HepG2 (cell line): Measurements from ENCODE around the gene COPS8. TPM values are rescaled to one million over a fixed set of nuclear protein-coding genes. Genes with fewer than 3 reads are reported as not detected.

Source experiments
- CBFB ChIP-seq: sonication (generic); formaldehyde crosslinking; IDR thresholded peaks from 2 replicates; pipeline ENCODE4 v1.4.0; 2020; ENCODE audit warnings: missing genetic modification reagents
- NR2F2 ChIP-seq: IDR thresholded peaks from 2 replicates; pipeline ENCODE4 v1.6.1; 2012; ENCODE audit warnings: low read depth, inconsistent platforms, borderline replicate concordance
- ZBTB26 ChIP-seq: IDR thresholded peaks from 2 replicates; pipeline ENCODE4 v1.6.1; 2016; ENCODE audit warnings: missing compliant biosample characterization, missing genetic modification reagents, borderline replicate concordance
- ZNF331 ChIP-seq: sonication (generic); formaldehyde crosslinking; IDR thresholded peaks from 2 replicates; pipeline ENCODE4 v1.4.0; 2020; ENCODE audit warnings: missing genetic modification reagents
- ZNF407 ChIP-seq: sonication (generic); formaldehyde crosslinking; IDR thresholded peaks from one replicate; pipeline ENCODE4 v1.5.1; 2020; ENCODE audit warnings: mild to moderate bottlenecking, missing genetic modification reagents; ENCODE audit errors: not compliant biosample characterization
- ZNF549 ChIP-seq: sonication (generic); formaldehyde crosslinking; IDR thresholded peaks from 2 replicates; pipeline ENCODE4 v1.5.0; 2020; ENCODE audit warnings: missing genetic modification reagents
- ZNF652 ChIP-seq: IDR thresholded peaks from 2 replicates; pipeline ENCODE4 v1.6.1; 2016; ENCODE audit warnings: low read depth, borderline replicate concordance
- ZNF670 ChIP-seq: sonication (generic); formaldehyde crosslinking; IDR thresholded peaks from 2 replicates; pipeline ENCODE4 v1.8.0; 2022; ENCODE audit warnings: mild to moderate bottlenecking, missing genetic modification reagents, borderline replicate concordance
- ZNF761 ChIP-seq: sonication (generic); formaldehyde crosslinking; conservative IDR thresholded peaks from 2 replicates; pipeline ENCODE4 v1.4.0; 2020; ENCODE audit warnings: mild to moderate bottlenecking, missing genetic modification reagents
- polyA plus RNA-seq, 8 experiments: library from polyadenylated mRNA; depleted of rRNA in 3 of 8; stranded (reverse) in 7 of 8; unstranded in 1 of 8; fragments of >200 nt; fragmentation: Illumina TruSeq in 4 of 8; extraction: Trizol in 4 of 8; gene quantifications; 2 replicates each; pipeline versions ENCODE4 v1.2.1 to v1.2.3, GENCODE V29; 2011 to 2016; ENCODE audit warnings: low read depth in 4 of 8, missing spikeins in 1 of 8, mixed read lengths in 1 of 8; ENCODE audit not compliant: insufficient read depth in 1 of 8
- total RNA-seq, 5 experiments: library from RNA; depleted of rRNA; stranded (reverse); fragments of >200 nt; fragmentation: Illumina TruSeq; extraction: Trizol; gene quantifications; 2 replicates each; pipeline ENCODE4 v1.2.3, GENCODE V29; 2016; ENCODE audit warnings: low read depth in 1 of 5
- TF ChIP-seq, protein P1 (sequence below): sonication (generic); formaldehyde crosslinking; IDR thresholded peaks from 2 replicates; pipeline ENCODE4 v1.5.0; 2020; ENCODE audit warnings: mild to moderate bottlenecking, missing genetic modification reagents
- TF ChIP-seq, protein P2 (sequence below): sonication (generic); formaldehyde crosslinking; IDR thresholded peaks from 2 replicates; pipeline ENCODE4 v1.5.0; 2020; ENCODE audit warnings: missing genetic modification reagents, mild to moderate bottlenecking, borderline replicate concordance
- TF ChIP-seq, protein P3 (sequence below): IDR thresholded peaks from 2 replicates; pipeline ENCODE4 v1.6.1; 2016; ENCODE audit warnings: mild to moderate bottlenecking

COPS8 gene
- total and polyA plus RNA-seq, 2 of the 13 experiments (the other 11 are each of a cell fraction or from before 2014, with no cell fraction given): 86.3 to 96.6 TPM

GRCh38 chr2:237075749-237076599 lies 9.7 kb upstream of the COPS8 start (continued):
- TF ChIP-seq, protein P1, sequence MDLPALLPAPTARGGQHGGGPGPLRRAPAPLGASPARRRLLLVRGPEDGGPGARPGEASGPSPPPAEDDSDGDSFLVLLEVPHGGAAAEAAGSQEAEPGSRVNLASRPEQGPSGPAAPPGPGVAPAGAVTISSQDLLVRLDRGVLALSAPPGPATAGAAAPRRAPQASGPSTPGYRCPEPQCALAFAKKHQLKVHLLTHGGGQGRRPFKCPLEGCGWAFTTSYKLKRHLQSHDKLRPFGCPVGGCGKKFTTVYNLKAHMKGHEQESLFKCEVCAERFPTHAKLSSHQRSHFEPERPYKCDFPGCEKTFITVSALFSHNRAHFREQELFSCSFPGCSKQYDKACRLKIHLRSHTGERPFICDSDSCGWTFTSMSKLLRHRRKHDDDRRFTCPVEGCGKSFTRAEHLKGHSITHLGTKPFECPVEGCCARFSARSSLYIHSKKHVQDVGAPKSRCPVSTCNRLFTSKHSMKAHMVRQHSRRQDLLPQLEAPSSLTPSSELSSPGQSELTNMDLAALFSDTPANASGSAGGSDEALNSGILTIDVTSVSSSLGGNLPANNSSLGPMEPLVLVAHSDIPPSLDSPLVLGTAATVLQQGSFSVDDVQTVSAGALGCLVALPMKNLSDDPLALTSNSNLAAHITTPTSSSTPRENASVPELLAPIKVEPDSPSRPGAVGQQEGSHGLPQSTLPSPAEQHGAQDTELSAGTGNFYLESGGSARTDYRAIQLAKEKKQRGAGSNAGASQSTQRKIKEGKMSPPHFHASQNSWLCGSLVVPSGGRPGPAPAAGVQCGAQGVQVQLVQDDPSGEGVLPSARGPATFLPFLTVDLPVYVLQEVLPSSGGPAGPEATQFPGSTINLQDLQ: peak; percentile 88; the same call in 1 of the 2 replicates
- TF ChIP-seq CBFB (CRISPR knock-in tag) (peak; percentile 99), ZNF761 (peak; percentile 85), ZNF549 (CRISPR knock-in tag) (no peak), ZNF407 (CRISPR knock-in tag) (peak; percentile 79), ZNF331 (CRISPR knock-in tag) (peak; percentile 91), ZNF670 (CRISPR knock-in tag) (0 out of 2 replicates have a peak, but pooled peaks have one; percentile 78), NR2F2 (peak; percentile 96), ZBTB26 (CRISPR knock-in tag) (0 out of 2 replicates have a peak, but pooled peaks have one; percentile 64), ZNF652 (CRISPR knock-in tag) (no peak)
- TF ChIP-seq, protein P2, sequence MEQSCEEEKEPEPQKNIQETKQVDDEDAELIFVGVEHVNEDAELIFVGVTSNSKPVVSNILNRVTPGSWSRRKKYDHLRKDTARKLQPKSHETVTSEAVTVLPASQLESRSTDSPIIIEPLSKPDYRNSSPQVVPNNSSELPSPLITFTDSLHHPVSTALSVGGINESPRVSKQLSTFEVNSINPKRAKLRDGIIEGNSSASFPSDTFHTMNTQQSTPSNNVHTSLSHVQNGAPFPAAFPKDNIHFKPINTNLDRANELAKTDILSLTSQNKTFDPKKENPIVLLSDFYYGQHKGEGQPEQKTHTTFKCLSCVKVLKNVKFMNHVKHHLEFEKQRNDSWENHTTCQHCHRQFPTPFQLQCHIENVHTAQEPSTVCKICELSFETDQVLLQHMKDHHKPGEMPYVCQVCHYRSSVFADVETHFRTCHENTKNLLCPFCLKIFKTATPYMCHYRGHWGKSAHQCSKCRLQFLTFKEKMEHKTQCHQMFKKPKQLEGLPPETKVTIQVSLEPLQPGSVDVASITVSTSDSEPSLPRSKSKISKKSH (CRISPR knock-in tag): peak; percentile 73; the same call in 1 of the 2 replicates
- TF ChIP-seq, protein P3, sequence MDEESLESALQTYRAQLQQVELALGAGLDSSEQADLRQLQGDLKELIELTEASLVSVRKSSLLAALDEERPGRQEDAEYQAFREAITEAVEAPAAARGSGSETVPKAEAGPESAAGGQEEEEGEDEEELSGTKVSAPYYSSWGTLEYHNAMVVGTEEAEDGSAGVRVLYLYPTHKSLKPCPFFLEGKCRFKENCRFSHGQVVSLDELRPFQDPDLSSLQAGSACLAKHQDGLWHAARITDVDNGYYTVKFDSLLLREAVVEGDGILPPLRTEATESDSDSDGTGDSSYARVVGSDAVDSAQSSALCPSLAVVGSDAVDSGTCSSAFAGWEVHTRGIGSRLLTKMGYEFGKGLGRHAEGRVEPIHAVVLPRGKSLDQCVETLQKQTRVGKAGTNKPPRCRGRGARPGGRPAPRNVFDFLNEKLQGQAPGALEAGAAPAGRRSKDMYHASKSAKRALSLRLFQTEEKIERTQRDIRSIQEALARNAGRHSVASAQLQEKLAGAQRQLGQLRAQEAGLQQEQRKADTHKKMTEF: peak; percentile 92
